ENCODE measurements around the gene LEFTY1. TPM values are rescaled to one million over a fixed set of nuclear protein-coding genes. Genes with fewer than 3 reads are reported as not detected.

Gene LEFTY1
- total and polyA plus RNA-seq, 2 of the 13 experiments (the other 11 are each of a cell fraction or from before 2014, with no cell fraction given) = 0.29 to 0.79 TPM

DNA sequence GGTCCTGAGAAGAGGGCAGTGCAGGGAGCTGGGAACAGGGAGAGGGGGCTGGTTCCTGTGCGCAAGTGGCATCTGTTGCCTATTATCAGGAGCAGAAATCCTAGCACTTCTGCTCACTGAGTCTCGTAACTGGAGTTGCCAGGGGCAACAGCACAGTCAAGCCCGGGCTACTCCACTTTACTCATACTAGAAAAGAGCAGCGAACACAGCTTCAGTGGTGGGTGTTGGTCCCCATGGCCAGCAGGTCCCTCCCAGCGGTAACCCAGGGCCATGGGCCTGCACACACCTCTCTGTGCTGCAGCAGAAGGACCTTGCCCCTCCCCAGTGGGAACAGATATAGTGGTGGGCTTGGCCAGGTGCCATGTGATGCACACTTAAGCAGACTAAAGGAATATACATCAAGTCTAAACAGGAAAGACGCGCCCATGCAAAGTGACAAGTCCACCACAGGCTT lies 26.6 kb upstream of the LEFTY1 start:
- no TSS peak for BruUV-seq (replicated peaks)
- Histone ChIP-seq H3K9ac (ENCODE audit: insufficient read depth, low read depth, low read length) (no peak overlapping the region), H3K36me3 (replicated peaks in 1 of 2; ENCODE audit: control insufficient read depth in 1 of 2, insufficient read depth in 2 of 2, low read length in 2 of 2) (peaks cover 2 to 17% of the 10 kb centered on the region in 2 experiments; a peak in 4 of 5 replicates), H2AFZ (ENCODE audit: low read length) (no peak overlapping the region), H3K4me3 (replicated peaks in 1 of 3; ENCODE audit: insufficient read depth in 1 of 3, low read depth in 2 of 3, low read length in 3 of 3) (no peak overlapping the region), H4K20me1 (ENCODE audit: insufficient read depth, low read length) (no peaks in the 10 kb centered on the region), H3K4me1 (ENCODE audit: insufficient read depth, low read length) (peaks cover 11% of the 10 kb centered on the region), H3K27ac (ENCODE audit: extremely low read length, insufficient read depth, low read length) (no peak overlapping the region), H3K4me2 (ENCODE audit: low read depth, low read length) (no peak overlapping the region), H3K79me2 (ENCODE audit: insufficient read depth, low read length) (no peaks in the 10 kb centered on the region), H3K27me3 (ENCODE audit: control insufficient read depth in 1 of 2, insufficient read depth in 2 of 2, low read length in 2 of 2) (no peaks in the 10 kb centered on the region), H3K9me3 (ENCODE audit: low read length) (no peaks in the 10 kb centered on the region)
- TF ChIP-seq, protein P1, sequence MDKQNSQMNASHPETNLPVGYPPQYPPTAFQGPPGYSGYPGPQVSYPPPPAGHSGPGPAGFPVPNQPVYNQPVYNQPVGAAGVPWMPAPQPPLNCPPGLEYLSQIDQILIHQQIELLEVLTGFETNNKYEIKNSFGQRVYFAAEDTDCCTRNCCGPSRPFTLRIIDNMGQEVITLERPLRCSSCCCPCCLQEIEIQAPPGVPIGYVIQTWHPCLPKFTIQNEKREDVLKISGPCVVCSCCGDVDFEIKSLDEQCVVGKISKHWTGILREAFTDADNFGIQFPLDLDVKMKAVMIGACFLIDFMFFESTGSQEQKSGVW (CRISPR knock-in tag; IDR thresholded peaks at IDR 0.05; ENCODE audit: borderline replicate concordance) = no peak
- TF ChIP-seq YEATS4 (CRISPR knock-in tag; IDR thresholded peaks at IDR 0.05; ENCODE audit: borderline replicate concordance) = no peak
- TF ChIP-seq ZNF383 (CRISPR knock-in tag; IDR thresholded peaks at IDR 0.05; ENCODE audit: borderline replicate concordance) = no peak
- no peak for TF ChIP-seq SP1 (IDR thresholded peaks at IDR 0.05)
- no peak for TF ChIP-seq SP1 (CRISPR knock-in tag; IDR thresholded peaks at IDR 0.05)
- no peak for ATAC-seq
- ChIA-PET POLR2A (no interaction called here), CTCF (ENCODE audit: low intra/inter-chr PET ratio, low total read pairs) (no interaction called here)
- FAIRE-seq = no peak
- intact Hi-C loops (cut with micrococcal nuclease; ENCODE audit: unreplicated experiment) (no loop called here), in situ Hi-C loops (cut with HindIII; ENCODE audit: extremely low pct_ligation_motif_present, low pct_unique_long_range_greater_than_20kb) (no loop called here)
- 96% methylated on average over 6 of the region's 7 CpGs for WGBS (ENCODE audit: low lambda C conversion rate)
- DNase-seq (ENCODE audit: low spot score) = no peak

DNA sequence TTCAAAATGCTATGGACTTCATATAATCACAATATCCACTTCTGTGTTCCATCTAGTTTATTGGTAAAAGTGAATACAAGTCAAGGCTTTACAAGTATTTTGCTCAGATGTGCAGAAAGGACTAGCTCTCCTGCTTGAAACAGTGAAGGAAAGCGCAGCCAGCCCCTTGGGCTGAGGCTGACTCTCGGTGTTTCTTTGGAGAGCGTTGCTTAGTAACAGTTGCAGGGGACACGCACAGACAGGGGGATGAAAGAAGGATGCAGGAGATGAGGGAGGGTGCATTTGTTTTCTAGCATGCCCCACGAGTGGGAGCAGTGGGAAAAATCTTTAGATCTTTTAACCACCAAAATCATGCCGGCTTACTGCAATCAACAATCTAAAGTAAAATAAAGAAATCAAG lies 26.0 kb upstream of the LEFTY1 start:
- ATAC-seq (no peak), DNase-seq (ENCODE audit: low spot score) (no peak), FAIRE-seq (no peak)
- no peaks in the 10 kb centered on the region for H3K9me3 ChIP-seq (ENCODE audit: low read length)
- H3K4me2 ChIP-seq (ENCODE audit: low read depth, low read length) = no peak overlapping the region
- BruUV-seq (replicated peaks) = no TSS peak
- H3K4me3 ChIP-seq (replicated peaks in 1 of 3; ENCODE audit: insufficient read depth in 1 of 3, low read depth in 2 of 3, low read length in 3 of 3) = no peak overlapping the region
- H4K20me1 ChIP-seq (ENCODE audit: insufficient read depth, low read length) = no peaks in the 10 kb centered on the region
- H3K27ac ChIP-seq (ENCODE audit: extremely low read length, insufficient read depth, low read length) = no peak overlapping the region
- 92% methylated on average over 6 of the region's 6 CpGs for WGBS (ENCODE audit: low lambda C conversion rate)
- intact Hi-C loops (cut with micrococcal nuclease; ENCODE audit: unreplicated experiment) = loop anchor here (5.0 kb wide), 1 partner anchor 38 kb away; no protein-coding TSS in a partner anchor
- no peak overlapping the region for H2AFZ ChIP-seq (ENCODE audit: low read length)
- H3K36me3 ChIP-seq (replicated peaks in 1 of 2; ENCODE audit: control insufficient read depth in 1 of 2, insufficient read depth in 2 of 2, low read length in 2 of 2) = peaks cover 0 to 10% of the 10 kb centered on the region in 2 experiments; a peak in 2 of 5 replicates
- H3K79me2 ChIP-seq (ENCODE audit: insufficient read depth, low read length) = no peaks in the 10 kb centered on the region
- ChIA-PET POLR2A (no interaction called here), CTCF (ENCODE audit: low intra/inter-chr PET ratio, low total read pairs) (no interaction called here)
- no peaks in the 10 kb centered on the region for H3K27me3 ChIP-seq (ENCODE audit: control insufficient read depth in 1 of 2, insufficient read depth in 2 of 2, low read length in 2 of 2)
- in situ Hi-C loops (cut with HindIII; ENCODE audit: extremely low pct_ligation_motif_present, low pct_unique_long_range_greater_than_20kb) = loop anchor here (5.0 kb wide), 1 partner anchor 438 kb away; no protein-coding TSS in a partner anchor
- H3K9ac ChIP-seq (ENCODE audit: insufficient read depth, low read depth, low read length) = no peak overlapping the region
- H3K4me1 ChIP-seq (ENCODE audit: insufficient read depth, low read length) = peaks cover 13% of the 10 kb centered on the region
- TF ChIP-seq RCOR2 (CRISPR knock-in tag; IDR thresholded peaks at IDR 0.05) (no peak), ZNF205 (CRISPR knock-in tag; IDR thresholded peaks at IDR 0.05) (no peak), ZFY (CRISPR knock-in tag; IDR thresholded peaks at IDR 0.05) (no peak), SCMH1 (CRISPR knock-in tag; IDR thresholded peaks at IDR 0.05; ENCODE audit: borderline replicate concordance) (no peak), PAX8 (CRISPR knock-in tag; IDR thresholded peaks at IDR 0.05; ENCODE audit: borderline replicate concordance) (no peak), ZNF180 (CRISPR knock-in tag; IDR thresholded peaks at IDR 0.05; ENCODE audit: borderline replicate concordance, low read depth) (no peak), ZNF841 (CRISPR knock-in tag; IDR thresholded peaks at IDR 0.05; ENCODE audit: borderline replicate concordance) (no peak), ZNF34 (CRISPR knock-in tag; IDR thresholded peaks at IDR 0.05; ENCODE audit: borderline replicate concordance) (no peak), ZNF260 (CRISPR knock-in tag; IDR thresholded peaks at IDR 0.05; ENCODE audit: borderline replicate concordance, low read depth) (no peak), HHEX (CRISPR knock-in tag; IDR thresholded peaks at IDR 0.05) (no peak)
- TF ChIP-seq, protein P2, sequence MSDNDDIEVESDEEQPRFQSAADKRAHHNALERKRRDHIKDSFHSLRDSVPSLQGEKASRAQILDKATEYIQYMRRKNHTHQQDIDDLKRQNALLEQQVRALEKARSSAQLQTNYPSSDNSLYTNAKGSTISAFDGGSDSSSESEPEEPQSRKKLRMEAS (IDR thresholded peaks at IDR 0.05) = no peak
- TF ChIP-seq, protein P3, sequence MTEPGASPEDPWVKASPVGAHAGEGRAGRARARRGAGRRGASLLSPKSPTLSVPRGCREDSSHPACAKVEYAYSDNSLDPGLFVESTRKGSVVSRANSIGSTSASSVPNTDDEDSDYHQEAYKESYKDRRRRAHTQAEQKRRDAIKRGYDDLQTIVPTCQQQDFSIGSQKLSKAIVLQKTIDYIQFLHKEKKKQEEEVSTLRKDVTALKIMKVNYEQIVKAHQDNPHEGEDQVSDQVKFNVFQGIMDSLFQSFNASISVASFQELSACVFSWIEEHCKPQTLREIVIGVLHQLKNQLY (CRISPR knock-in tag; IDR thresholded peaks at IDR 0.05) = no peak
- TF ChIP-seq, protein P4, sequence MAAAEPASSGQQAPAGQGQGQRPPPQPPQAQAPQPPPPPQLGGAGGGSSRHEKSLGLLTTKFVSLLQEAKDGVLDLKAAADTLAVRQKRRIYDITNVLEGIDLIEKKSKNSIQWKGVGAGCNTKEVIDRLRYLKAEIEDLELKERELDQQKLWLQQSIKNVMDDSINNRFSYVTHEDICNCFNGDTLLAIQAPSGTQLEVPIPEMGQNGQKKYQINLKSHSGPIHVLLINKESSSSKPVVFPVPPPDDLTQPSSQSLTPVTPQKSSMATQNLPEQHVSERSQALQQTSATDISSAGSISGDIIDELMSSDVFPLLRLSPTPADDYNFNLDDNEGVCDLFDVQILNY (CRISPR knock-in tag; conservative IDR thresholded peaks at IDR 0.05) = no peak
